ENCODE measurements around the gene IRX3. TPM values are rescaled to one million over a fixed set of nuclear protein-coding genes. Genes with fewer than 3 reads are reported as not detected.

The IRX3 gene
- total and polyA plus RNA-seq, 2 of the 8 experiments (the other 6 are each of a cell fraction or from before 2014, with no cell fraction given) = 0.50 to 1.6 TPM

- Histone ChIP-seq H3K14ac (ENCODE audit: insufficient read length) (no peak overlapping the region), H3K27ac (ENCODE audit: low read depth, low read length) (no peak overlapping the region), H2BK12ac (ENCODE audit: low read depth, low read length) (peak overlapping the region; percentile 50; the same call in 1 of the 2 replicates), H3K23me2 (ENCODE audit: low read depth, low read length) (peaks cover 40% of the 10 kb centered on the region), H3K56ac (replicated peaks; ENCODE audit: insufficient read length, low read depth, low read length) (no peak overlapping the region), H4K5ac (ENCODE audit: insufficient read length, low read depth, low read length) (no peak overlapping the region), H3K79me1 (ENCODE audit: low read depth, low read length) (no peaks in the 10 kb centered on the region), H4K20me1 (replicated peaks in 1 of 2; ENCODE audit: control insufficient read depth in 1 of 2, insufficient read depth in 2 of 2, low read length in 2 of 2) (peaks cover 4 to 8% of the 10 kb centered on the region in 2 experiments), H3K4me3 (ENCODE audit: extremely low read depth in 1 of 4, insufficient read depth in 2 of 4, low read depth in 3 of 4, low read length in 4 of 4) (peak overlapping the region; percentile 60 to 93 (median 68); a peak in 7 of 8 replicates), H2AFZ (ENCODE audit: low read length) (no peak overlapping the region), H3K4me1 (replicated peaks in 1 of 4; ENCODE audit: control insufficient read depth in 3 of 4, insufficient read depth in 4 of 4, low read length in 3 of 4) (peaks cover 0 to 21% (median 17%) of the 10 kb centered on the region in 4 experiments; a peak in 6 of 7 replicates), H2BK120ac (replicated peaks; ENCODE audit: low read depth, low read length) (no peak overlapping the region), H3K36me3 (ENCODE audit: control insufficient read depth in 2 of 4, insufficient read depth in 4 of 4, low read length in 3 of 4) (peaks cover 0 to 2% (median 0%) of the 10 kb centered on the region in 4 experiments; a peak in 1 of 8 replicates), H3K9me3 (ENCODE audit: insufficient read depth in 2 of 2, low read depth in 1 of 2, low read length in 1 of 2) (no peaks in the 10 kb centered on the region), H2BK20ac (ENCODE audit: low read length) (no peak overlapping the region), H4K91ac (replicated peaks; ENCODE audit: insufficient read length, low read length) (no peak overlapping the region), H2AK5ac (ENCODE audit: low read depth, low read length) (no peak overlapping the region), H4K8ac (ENCODE audit: extremely low read depth, insufficient read depth, low read length) (no peak overlapping the region), H3K4me2 (ENCODE audit: insufficient read depth in 1 of 2, low read depth in 2 of 2, low read length in 2 of 2) (peak overlapping the region; percentile 77 to 95), H3K23ac (ENCODE audit: insufficient read length) (no peak overlapping the region), H3K79me2 (ENCODE audit: control insufficient read depth in 1 of 2, insufficient read depth in 2 of 2, low read length in 2 of 2) (no peaks in the 10 kb centered on the region), H2BK15ac (ENCODE audit: low read length) (no peak overlapping the region), H3K27me3 (replicated peaks in 1 of 4; ENCODE audit: control insufficient read depth in 3 of 4, extremely low read depth in 1 of 4, insufficient read depth in 3 of 4, low read length in 3 of 4) (peaks cover 63 to 87% (median 77%) of the 10 kb centered on the region in 4 experiments), H3K4ac (replicated peaks; ENCODE audit: insufficient read length, low read depth, low read length) (no peak overlapping the region), H2BK5ac (ENCODE audit: low read depth, low read length) (no peak overlapping the region), H3K9ac (replicated peaks in 1 of 4; ENCODE audit: extremely low read depth in 1 of 4, low read depth in 3 of 4, low read length in 3 of 4) (no peak overlapping the region), H3K18ac (ENCODE audit: extremely low read depth, low read length) (peak overlapping the region; percentile 83; the same call in 1 of the 2 replicates)
- FAIRE-seq (no peak), DNase-seq (ENCODE audit: low read depth in 1 of 2, low spot score in 2 of 2) (no peak)
- ChIA-PET CTCF (ENCODE audit: partially characterized antibody) (interaction anchor here (1.0 to 2.1 kb wide), 4 partner anchors 71 to 650 kb away, joined by 3 to 4 read pairs (median 3); no protein-coding TSS in a partner anchor), POLR2A (ENCODE audit: partially characterized antibody) (interaction anchor here (0.9 to 1.4 kb wide), 3 partner anchors 342 to 646 kb away, joined by 3 to 4 read pairs (median 4); no protein-coding TSS in a partner anchor)
- WGBS, 2 experiments (ENCODE audit: extremely low coverage in 1 of 2, insufficient coverage in 1 of 2, insufficient read length in 1 of 2, insufficient replicate concordance in 2 of 2, low coverage in 1 of 2, low lambda C conversion rate in 2 of 2, missing lambda C conversion rate in 1 of 2) = 7% methylated on average over 33 of the region's 38 CpGs; no CpG with 5 or more reads in 1 of the 2 experiments
- TF ChIP-seq GTF2F1 (IDR thresholded peaks at IDR 0.05; ENCODE audit: borderline replicate concordance, low read depth, low read length) (no peak), POLR2A (IDR thresholded peaks at IDR 0.05; ENCODE audit: control extremely low read depth in 1 of 2, low read depth in 2 of 2, low read length in 2 of 2) (no peak), EZH2 (IDR thresholded peaks at IDR 0.05; ENCODE audit: low read depth, low read length, severe bottlenecking) (peak; percentile 78), RNF2 (IDR thresholded peaks at IDR 0.05; ENCODE audit: borderline replicate concordance, low read depth, low read length, missing control alignments, poor library complexity, severe bottlenecking) (peak; percentile 92), NANOG (IDR thresholded peaks at IDR 0.05; ENCODE audit: insufficient read depth, low read depth, low read length, poor library complexity, severe bottlenecking) (no peak), SUZ12 (IDR thresholded peaks at IDR 0.05; ENCODE audit: low read length) (peak; percentile 20; the same call in 1 of the 2 replicates), SP1 (IDR thresholded peaks at IDR 0.05; ENCODE audit: low read depth, low read length) (no peak), TBP (IDR thresholded peaks at IDR 0.05; ENCODE audit: low read depth, low read length) (no peak), TAF1 (IDR thresholded peaks at IDR 0.05; ENCODE audit: low read depth, low read length) (no peak), SRF (IDR thresholded peaks at IDR 0.05; ENCODE audit: low read depth, low read length) (no peak), CBX8 (IDR thresholded peaks at IDR 0.05; ENCODE audit: borderline replicate concordance, low read depth, low read length) (peak; percentile 17; the same call in 1 of the 2 replicates), KDM5A (IDR thresholded peaks at IDR 0.05; ENCODE audit: low read length) (no peak)
These were observed 1.6 kb upstream of the IRX3 start for GRCh38 chr16:54288030-54288834.

Data from H1 (cell line).